Measurements from ENCODE around the gene ABCG1. TPM values are rescaled to one million over a fixed set of nuclear protein-coding genes. Genes with fewer than 3 reads are reported as not detected.

The ABCG1 gene
- total RNA-seq, 1 donor from 2014 or later, result not detected

DNA sequence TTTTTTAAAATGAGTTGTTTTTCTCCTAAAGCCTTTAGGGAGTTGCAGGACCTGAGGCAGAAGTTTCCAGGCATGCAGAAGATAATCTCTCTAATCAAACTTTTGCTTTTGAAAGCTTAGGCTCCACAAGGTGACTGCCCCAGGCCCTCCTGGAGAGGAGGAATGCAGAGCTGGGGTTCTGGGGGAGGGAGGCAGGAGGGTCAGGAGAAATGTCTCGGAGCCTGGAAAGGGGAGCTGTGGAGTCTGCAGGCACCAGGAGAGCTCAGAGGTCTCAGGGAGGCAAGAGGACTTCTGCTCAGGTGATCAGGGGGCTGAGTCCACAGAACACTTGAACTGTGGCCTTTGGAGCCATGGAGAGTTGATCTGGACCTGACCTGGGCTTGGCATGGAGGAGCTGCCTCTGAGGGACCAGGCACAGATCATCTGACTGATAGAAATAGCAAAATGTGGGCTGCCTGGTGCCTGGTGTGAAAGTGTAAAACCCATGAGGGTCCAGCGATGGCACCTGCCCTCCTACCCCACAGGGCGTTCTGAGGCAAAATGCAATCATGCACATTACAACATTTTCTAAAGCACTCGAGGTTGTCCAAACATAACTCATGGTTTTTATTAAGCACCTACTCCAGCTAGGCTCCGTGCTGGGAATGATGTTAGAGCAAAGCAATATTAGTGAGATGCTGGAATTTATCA, 10.0 kb upstream of the ABCG1 start:
- TF ChIP-seq, protein P1, sequence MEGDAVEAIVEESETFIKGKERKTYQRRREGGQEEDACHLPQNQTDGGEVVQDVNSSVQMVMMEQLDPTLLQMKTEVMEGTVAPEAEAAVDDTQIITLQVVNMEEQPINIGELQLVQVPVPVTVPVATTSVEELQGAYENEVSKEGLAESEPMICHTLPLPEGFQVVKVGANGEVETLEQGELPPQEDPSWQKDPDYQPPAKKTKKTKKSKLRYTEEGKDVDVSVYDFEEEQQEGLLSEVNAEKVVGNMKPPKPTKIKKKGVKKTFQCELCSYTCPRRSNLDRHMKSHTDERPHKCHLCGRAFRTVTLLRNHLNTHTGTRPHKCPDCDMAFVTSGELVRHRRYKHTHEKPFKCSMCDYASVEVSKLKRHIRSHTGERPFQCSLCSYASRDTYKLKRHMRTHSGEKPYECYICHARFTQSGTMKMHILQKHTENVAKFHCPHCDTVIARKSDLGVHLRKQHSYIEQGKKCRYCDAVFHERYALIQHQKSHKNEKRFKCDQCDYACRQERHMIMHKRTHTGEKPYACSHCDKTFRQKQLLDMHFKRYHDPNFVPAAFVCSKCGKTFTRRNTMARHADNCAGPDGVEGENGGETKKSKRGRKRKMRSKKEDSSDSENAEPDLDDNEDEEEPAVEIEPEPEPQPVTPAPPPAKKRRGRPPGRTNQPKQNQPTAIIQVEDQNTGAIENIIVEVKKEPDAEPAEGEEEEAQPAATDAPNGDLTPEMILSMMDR (conservative IDR thresholded peaks at IDR 0.05; ENCODE audit: low read depth, low read length), result no peak
- no peak overlapping the region for H3K4me3 ChIP-seq (ENCODE audit: low read depth, low read length)
- no peak for DNase-seq (ENCODE audit: low read depth)

- DNase-seq (ENCODE audit: low read depth), result no peak
- TF ChIP-seq, protein P1 (conservative IDR thresholded peaks at IDR 0.05; ENCODE audit: low read depth, low read length), result no peak
- no peak overlapping the region for H3K4me3 ChIP-seq (ENCODE audit: low read depth, low read length)
These were observed 9.0 kb upstream of the ABCG1 start for GRCh38 chr21:42209801-42210479.

GRCh38 chr21:42212266-42212665, 6.7 kb upstream of the ABCG1 start:
- DNase-seq (ENCODE audit: low read depth), result no peak
- H3K4me3 ChIP-seq (ENCODE audit: low read depth, low read length), result no peak overlapping the region
- TF ChIP-seq, protein P1 (conservative IDR thresholded peaks at IDR 0.05; ENCODE audit: low read depth, low read length), result no peak

DNA sequence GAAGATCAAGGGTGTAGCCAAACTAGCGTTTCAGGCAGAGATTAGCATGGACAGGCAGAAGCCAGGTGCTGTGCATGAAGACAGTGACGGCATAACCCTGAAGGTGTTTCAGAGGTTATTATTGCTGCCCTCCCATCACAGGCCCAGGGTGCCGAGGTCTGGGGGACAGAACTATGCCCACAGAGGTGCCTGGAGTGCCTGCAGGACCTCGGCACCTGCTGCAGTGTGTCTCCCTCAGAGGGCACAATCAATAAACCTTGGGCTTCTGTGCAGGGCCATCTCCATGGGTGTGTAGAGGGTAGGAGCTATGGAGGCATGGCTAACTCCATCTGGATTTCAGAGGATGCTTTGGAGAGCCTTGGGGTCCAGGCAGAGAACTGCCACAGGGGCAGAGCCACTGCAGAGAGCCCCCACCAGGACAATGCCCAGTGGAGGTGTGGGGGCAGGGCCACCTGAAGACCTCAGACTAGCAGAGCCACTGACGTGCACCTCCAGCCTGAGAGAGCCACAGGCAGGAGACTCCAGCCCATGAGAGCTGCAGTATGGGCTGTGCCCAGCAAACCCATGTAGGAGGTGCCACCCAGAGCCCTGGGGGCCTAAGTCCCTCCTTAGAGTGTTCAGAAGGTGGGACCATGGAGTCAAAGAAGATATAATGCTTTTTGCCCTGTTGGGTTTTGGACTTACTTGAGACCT, 5.7 kb upstream of the ABCG1 start:
- no peak overlapping the region for H3K4me3 ChIP-seq (ENCODE audit: low read depth, low read length)
- no peak for DNase-seq (ENCODE audit: low read depth)
- TF ChIP-seq, protein P1 (conservative IDR thresholded peaks at IDR 0.05; ENCODE audit: low read depth, low read length), result no peak

GRCh38 chr21:42214081-42214750, 4.7 kb upstream of the ABCG1 start:
- DNase-seq (ENCODE audit: low read depth), result no peak
- TF ChIP-seq, protein P1 (conservative IDR thresholded peaks at IDR 0.05; ENCODE audit: low read depth, low read length), result no peak
- H3K4me3 ChIP-seq (ENCODE audit: low read depth, low read length), result no peak overlapping the region

DNA sequence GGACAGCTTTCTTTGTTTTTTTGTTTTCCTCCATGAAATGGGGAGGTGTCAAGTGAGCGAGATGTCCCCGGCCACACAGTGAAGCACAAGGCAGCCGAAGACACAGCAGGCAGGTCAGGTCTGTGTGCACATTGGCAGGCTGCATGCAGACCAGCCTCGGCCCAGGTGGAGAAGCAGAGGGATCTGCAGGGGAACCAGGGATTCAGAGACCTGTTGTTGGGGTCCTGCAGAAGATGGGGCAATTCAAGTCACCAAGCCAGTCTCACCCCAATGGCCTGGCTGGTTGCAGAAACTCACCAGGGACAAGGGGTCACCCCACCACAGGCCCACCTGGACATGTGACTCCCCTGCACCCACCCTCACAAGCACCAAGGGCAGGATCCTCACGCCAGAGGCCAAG, 4.0 kb upstream of the ABCG1 start:
- DNase-seq (ENCODE audit: low read depth), result no peak
- TF ChIP-seq, protein P1 (conservative IDR thresholded peaks at IDR 0.05; ENCODE audit: low read depth, low read length), result no peak
- no peak overlapping the region for H3K4me3 ChIP-seq (ENCODE audit: low read depth, low read length)

All from epithelial cell of proximal tubule (primary cell).